ENCODE data around the gene LRRIQ3.

GRCh38 chr1:74003806-74004205 is 194.2 kb downstream of the LRRIQ3 start:
- TF ChIP-seq CTCF (IDR thresholded peaks at IDR 0.05) (no peak), POLR2A (IDR thresholded peaks at IDR 0.05) (no peak)

Data from testis (tissue), 2 donors.